ENCODE data around the gene SGSM1. TPM values are rescaled to one million over a fixed set of nuclear protein-coding genes. Genes with fewer than 3 reads are reported as not detected.

SGSM1 gene
- total RNA-seq, result 0.16 TPM
- long read RNA-seq, partial matches to known transcripts, result 0 of 1 reads
- long read RNA-seq, other reads (novel, unspliced or antisense), result 1 of 1 reads

DNA sequence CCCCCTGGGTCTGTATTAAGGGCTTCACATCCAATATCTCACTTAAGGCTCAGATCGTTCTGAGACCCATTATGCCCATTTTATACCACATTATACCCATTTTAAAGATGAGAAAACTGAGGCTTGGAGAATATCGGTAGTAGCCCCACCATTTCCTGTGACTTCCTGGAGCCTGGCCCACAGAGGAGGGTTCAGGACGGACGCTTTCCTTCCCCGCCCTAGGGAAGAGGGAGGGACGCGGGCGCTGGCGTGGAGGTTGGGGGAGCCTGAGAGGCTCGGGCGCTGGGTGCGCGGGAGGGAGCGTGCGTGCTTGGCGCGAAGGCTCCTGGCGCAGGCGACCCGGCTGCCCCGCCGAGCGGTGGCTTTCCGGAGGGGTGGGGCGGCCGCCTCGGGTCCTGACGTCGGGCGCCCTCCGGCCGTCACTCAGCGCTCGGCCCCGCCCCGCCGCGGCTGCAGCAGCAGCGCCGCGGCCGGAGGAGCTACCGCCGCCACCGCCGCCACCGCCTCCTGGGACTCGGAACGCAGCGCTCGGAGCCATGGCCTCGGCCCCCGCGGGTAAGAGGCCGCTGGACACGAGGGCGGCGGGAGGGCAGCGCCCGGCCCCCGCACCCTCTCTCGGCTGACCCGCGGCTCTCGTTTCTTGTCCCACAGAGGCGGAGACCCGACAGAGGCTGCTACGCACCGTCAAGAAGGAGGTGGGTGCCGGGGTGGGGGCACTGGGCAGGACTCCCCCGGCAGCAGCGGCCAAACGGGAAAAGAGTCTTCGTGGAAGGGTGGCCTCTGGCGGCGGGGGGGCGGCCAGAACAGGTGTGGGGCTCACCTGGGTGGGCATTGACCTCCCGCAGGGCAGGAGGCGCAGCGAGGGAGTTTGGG is at the start of gene SGSM1:
Gene SGSM1 (plus strand): TSS at position 422 of the 873 bp plus-strand sequence. CDS start 115 bp downstream, at position 537.
- peak; percentile 93 for DNase-seq (ENCODE audit: low spot score)

DNA sequence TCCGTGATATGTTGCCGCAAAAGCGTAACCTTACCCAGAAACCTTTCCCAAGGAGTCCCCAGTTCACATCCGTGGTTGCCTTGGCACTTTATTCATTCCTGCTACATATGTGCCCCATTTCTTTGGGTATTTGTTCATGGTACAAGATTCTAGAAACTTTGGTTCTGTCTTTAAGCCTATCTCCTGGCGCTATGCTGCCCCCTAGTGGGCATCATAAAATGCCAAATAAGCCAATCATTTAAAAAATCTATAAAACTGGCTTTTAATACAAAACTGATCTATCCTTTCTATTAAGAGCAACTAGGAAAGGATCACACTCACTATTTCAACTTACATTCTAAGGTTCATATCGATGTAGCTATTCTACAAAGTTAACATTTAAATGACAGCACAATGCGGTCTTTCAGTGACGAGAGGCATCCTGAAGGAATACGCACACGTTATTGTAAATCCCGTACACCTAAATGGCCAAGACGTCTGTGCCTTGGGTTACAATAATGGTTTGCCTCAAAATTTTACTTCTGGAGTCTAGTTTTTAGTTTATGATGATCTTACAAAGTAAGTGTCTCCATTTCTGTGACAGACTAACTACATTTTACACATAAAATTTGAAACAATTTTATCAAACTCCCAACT is 47.7 kb upstream of the SGSM1 start:
- DNase-seq (ENCODE audit: low spot score), result no peak

DNA sequence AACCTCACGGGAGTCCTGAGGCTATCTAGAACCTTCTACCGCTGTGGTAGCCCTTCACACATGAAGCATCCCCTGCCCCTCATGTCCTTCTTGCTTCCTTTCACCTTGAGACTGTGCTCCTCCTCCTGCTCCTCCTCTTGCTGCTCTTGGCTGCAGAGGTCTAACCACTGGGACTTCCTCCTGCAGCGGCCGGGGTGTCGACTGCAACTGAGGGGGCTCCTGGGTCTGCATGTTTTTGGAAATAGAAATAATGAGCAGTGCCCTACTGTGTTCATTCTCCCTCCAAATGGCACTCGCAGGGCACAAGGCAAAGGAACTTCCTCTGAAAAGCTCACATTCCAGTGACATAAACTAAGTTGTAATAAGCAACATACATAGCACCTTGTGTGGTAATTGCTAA is 46.2 kb upstream of the SGSM1 start:
- DNase-seq (ENCODE audit: low spot score), result no peak

- DNase-seq (ENCODE audit: low spot score), result no peak
Observed at GRCh38 chr22:24760708-24761306, 45.2 kb upstream of the SGSM1 start.

DNA sequence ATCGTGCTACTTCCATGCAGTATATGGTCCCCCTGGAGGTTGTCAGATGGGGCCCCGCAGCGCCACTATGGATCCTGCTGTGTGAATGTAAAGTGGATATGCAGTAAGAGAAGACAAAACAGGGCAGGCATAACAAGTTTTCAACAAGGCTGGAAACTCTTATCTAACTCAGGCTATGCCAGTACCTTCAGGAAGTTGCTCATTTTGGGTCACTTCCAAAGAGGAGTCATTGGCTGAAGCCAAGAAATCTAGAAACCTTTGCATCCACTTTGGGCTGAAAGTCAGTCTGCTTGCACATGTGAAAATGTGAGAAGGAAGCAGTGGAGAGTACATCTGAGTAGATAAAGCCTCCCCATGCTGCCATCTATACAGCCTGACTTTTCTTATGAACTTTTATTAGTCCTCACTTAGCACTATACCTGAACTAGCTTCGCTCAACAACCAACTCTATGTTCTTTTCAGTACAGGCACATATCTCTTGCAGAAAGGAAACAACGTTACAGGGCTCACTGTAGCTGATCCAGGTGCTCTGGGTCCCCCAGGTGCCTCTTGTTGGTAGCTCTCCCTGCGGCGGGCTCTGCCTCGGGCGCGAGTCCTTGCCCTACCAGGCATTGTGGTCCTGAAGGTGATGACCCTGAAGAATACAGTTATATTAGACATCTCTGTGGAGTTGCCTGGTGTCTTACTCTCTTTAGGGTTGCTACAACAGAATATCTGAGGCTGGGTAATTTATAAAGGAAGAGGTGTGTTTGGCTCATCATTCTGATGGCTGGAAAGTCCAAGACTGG is 43.9 kb upstream of the SGSM1 start:
- no peak for DNase-seq (ENCODE audit: low spot score)

DNA sequence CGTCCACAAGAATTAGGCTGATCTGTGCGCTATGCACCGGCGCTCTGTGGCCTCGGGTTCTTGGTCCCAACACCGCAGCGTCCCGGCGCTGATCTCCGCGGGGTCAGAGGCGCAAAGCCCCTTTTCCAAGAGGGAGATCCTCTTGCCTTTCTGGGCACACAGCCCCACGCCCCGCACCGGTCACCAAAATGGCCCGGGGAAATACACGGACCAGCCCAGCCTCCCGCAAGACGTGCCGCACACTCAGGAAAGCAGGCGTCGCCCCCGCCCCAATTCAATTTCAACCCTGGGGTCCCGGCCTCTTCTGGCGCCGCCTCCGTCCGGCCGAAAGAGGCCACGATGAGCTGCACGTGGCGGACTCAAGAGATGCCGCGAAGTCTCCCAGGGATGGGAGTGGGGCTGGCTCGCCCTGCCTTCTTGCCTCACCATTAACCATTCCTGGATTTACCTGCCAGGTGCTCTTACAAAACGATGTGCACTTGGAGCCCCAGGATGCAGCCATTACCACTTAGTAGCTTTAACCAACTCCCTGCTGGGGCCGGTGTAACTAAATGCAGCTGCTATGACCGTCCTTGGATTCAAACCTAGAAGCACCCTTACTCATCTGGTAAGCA is 42.0 kb upstream of the SGSM1 start:
- no peak for DNase-seq (ENCODE audit: low spot score)

GRCh38 chr22:24765166-24765565 is 40.8 kb upstream of the SGSM1 start:
- DNase-seq (ENCODE audit: low spot score), result no peak

- DNase-seq (ENCODE audit: low spot score), result no peak
Observed at GRCh38 chr22:24768537-24769374, 37.3 kb upstream of the SGSM1 start.

GRCh38 chr22:24772493-24773220 is 33.4 kb upstream of the SGSM1 start:
- peak; percentile 71 for DNase-seq (ENCODE audit: low spot score)

DNA sequence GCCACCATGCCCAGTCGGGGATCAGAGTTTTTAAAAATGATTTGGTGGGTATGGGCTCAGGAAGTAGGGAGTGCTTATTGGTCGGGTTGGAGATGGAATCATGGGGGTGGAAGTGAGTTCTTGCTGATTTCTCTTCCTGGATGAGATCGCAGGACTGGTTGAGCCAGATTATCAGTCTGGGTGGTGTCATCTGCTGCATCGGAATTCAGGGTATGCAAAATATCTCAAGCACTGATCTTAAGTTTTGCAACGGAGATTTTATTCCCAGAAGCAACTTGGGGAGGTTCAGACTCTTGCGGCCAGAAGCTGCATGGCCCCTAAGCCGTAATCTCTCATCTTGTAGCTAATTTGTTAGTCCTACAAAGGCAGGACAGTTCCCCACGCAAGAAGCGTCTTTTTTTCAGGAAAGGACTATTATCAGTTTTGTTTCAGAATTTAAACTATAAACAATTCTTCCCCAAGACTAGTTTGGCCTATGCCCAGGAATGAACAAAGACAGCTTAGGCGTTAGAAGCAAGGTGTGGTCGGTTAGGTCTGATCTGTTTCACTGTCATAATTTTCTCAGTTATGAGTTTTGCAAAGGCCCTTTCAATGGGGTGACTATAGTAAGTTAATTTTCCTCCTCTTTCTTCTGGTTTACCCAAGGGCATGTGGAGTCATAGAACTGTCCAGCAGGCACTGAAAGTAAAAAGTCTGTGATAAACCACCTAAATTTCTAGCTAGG is 30.1 kb upstream of the SGSM1 start:
- peak; percentile 26 for DNase-seq (ENCODE audit: low spot score)

- DNase-seq (ENCODE audit: low spot score), result peak; percentile 18
Observed at GRCh38 chr22:24776525-24776924, 29.5 kb upstream of the SGSM1 start.

DNA sequence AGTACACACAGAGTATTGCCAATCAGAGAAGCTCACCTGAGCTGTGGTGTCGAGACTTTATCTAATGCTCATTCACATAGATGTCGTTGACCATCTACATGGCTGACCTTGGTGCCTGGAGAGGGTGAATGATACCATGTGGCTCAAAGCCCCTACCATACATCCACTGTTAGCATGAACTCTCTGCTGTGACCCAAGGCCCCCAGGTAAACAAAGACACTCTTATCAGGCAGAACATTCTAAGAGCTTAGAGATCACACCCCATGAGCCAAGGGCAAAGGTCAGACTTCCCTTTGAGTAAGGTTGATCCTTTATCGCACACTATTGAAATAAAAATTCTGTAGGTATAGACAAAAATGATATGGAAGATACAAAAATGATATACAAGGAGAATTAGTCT is 16.5 kb upstream of the SGSM1 start:
- DNase-seq (ENCODE audit: low spot score), result no peak

DNA sequence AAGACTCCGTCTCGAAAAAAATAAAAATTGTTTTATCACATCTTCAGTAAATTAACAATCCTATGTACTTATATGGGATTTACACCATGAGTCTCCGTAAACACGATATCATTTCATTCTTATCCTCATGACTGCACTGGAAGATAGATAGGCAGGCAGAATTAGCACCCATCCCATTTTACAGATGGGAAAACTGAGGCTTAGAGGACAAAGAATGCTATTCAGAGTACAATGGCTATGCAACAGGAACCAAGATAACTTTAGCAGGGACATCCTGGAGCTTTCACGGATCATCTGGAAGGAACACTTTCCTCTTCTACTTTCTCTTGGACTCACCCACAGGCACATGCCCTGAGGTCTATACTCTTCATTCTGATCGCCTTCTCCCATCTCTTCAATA is 14.6 kb upstream of the SGSM1 start:
- DNase-seq (ENCODE audit: low spot score), result no peak

GRCh38 chr22:24796056-24796455 is 10.0 kb upstream of the SGSM1 start:
- DNase-seq (ENCODE audit: low spot score), result no peak

- no peak for DNase-seq (ENCODE audit: low spot score)
Observed at GRCh38 chr22:24796860-24797259, 9.2 kb upstream of the SGSM1 start.

- no peak for DNase-seq (ENCODE audit: low spot score)
Observed at GRCh38 chr22:24801901-24802465, 4.0 kb upstream of the SGSM1 start.

DNA sequence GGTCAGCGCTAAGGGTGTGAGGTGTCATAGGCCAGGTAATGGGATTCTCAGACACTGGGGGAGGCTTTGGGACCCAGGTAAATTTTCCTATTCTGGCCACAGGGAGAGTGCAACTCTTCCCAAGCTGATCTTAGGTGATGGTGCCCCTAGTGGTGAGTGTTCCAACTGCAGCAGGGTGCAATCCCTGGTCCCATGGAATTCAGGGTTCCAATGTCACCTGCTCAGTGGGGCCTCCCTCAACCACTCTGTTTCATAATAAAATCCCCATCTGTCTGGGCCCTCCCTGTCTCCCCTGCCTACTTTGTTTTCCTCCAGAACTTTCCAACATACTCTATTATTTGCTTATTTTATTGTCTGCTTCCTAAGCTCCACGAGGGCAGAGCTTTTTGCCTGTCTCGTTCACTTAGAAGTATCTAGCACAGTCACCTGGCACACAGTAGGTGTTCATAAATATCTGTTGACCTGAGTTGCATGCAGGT is 2.9 kb upstream of the SGSM1 start:
- no peak for DNase-seq (ENCODE audit: low spot score)

DNA sequence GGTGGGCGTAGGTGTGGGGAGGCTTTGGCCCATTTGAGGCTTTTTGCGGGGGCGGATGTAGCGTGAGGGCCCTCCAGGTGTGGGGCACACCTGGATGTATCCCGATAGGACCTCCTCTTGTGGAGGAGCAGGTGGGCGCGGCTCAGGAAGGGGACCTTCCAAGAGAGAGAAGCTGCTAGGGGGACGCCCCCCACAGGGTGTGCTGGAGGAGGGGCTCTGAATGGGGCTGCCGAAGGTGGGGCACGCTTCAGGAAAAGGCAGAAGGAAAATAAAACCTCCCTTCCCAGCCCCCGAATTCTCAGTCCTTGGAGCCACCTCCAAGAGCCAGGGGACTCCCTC is 621 bp downstream of the SGSM1 start:
- no peak for DNase-seq (ENCODE audit: low spot score)

Measured in mesenteric fat pad (tissue), 1 donor.